ENCODE results near the gene SLC3A2. TPM values are rescaled to one million over a fixed set of nuclear protein-coding genes. Genes with fewer than 3 reads are reported as not detected.
A peak's percentile ranks its signal among the peaks of the same experiment; 100 is the strongest.

The SLC3A2 gene
- total and polyA plus RNA-seq, 2 of the 13 experiments (the other 11 are each of a cell fraction or from before 2014, with no cell fraction given), result 213 to 226 TPM

- TF ChIP-seq ZNF142 (CRISPR knock-in tag; IDR thresholded peaks at IDR 0.05), result no peak; the same call in 1 of the 2 replicates
- no peak for TF ChIP-seq ZNF276 (CRISPR knock-in tag; IDR thresholded peaks at IDR 0.05; ENCODE audit: low read depth)
- no peak for TF ChIP-seq ZNF740 (CRISPR knock-in tag; IDR thresholded peaks at IDR 0.05)
- no peak for TF ChIP-seq ASH2L (IDR thresholded peaks at IDR 0.05; ENCODE audit: insufficient read length, low read depth, low read length)
- no peak for TF ChIP-seq NCOA2 (CRISPR knock-in tag; IDR thresholded peaks at IDR 0.05)
- no peak for TF ChIP-seq ZBTB44 (CRISPR knock-in tag; IDR thresholded peaks at IDR 0.05)
- TF ChIP-seq HOMEZ (CRISPR knock-in tag; IDR thresholded peaks at IDR 0.05; ENCODE audit: low read depth), result no peak
- TF ChIP-seq ZNF770 (CRISPR knock-in tag; IDR thresholded peaks at IDR 0.05), result no peak
- no peak for TF ChIP-seq ETS1 (CRISPR knock-in tag; IDR thresholded peaks at IDR 0.05)
- no peak for TF ChIP-seq E2F5 (CRISPR knock-in tag; conservative IDR thresholded peaks at IDR 0.05)
- TF ChIP-seq ZNF580 (CRISPR knock-in tag; IDR thresholded peaks at IDR 0.05; ENCODE audit: borderline replicate concordance, low read depth), result 0 out of 2 replicates have a peak, but pooled peaks have one; percentile 15
Measured at GRCh38 chr11:62856333-62856895, 24.3 kb upstream of the SLC3A2 start (continued).
